NT2/D1 (cell line): ENCODE results near the gene ZNF502.

Source experiments
- SUZ12 ChIP-seq: IDR thresholded peaks from 2 replicates; pipeline ENCODE4 v1.6.1; 2011; ENCODE audit not compliant: insufficient read length, insufficient read depth; ENCODE audit errors: extremely low read depth
- ZNF274 ChIP-seq: IDR thresholded peaks from 2 replicates; pipeline ENCODE4 v1.6.1; 2011; ENCODE audit warnings: mild to moderate bottlenecking, low read depth, low read length

- TF ChIP-seq SUZ12 = no peak
- no peak for TF ChIP-seq ZNF274
These were observed 38.2 kb upstream of the ZNF502 start for GRCh38 chr3:44674211-44674610.
